ENCODE results near the gene TMEM108. TPM values are rescaled to one million over a fixed set of nuclear protein-coding genes. Genes with fewer than 3 reads are reported as not detected.

TMEM108 gene
- total RNA-seq, 4 donors from 2014 or later: 2.6 to 9.2 (median 4.6) TPM

GRCh38 chr3:133366921-133367320 lies 328.7 kb downstream of the TMEM108 start:
- no peak overlapping the region for H3K4me3 ChIP-seq (replicated peaks in 1 of 3)
- no peaks in the 10 kb centered on the region for H3K36me3 ChIP-seq
- no peaks in the 10 kb centered on the region for H3K4me1 ChIP-seq
- H3K27ac ChIP-seq: no peak overlapping the region
- 93 to 100% methylated on average over 2 of the region's 2 CpGs for WGBS, 2 donors
- DNase-seq: no peak
- intact Hi-C loops (cut with DNase I): no loop called here
- no peaks in the 10 kb centered on the region for H3K27me3 ChIP-seq
- TF ChIP-seq POLR2A (IDR thresholded peaks at IDR 0.05): no peak
- no peak for TF ChIP-seq CTCF (IDR thresholded peaks at IDR 0.05)
- H3K9me3 ChIP-seq: no peaks in the 10 kb centered on the region

GRCh38 chr3:133367403-133367802 lies 329.2 kb downstream of the TMEM108 start:
- no peaks in the 10 kb centered on the region for H3K4me1 ChIP-seq
- H3K27me3 ChIP-seq: no peaks in the 10 kb centered on the region
- TF ChIP-seq CTCF (IDR thresholded peaks at IDR 0.05) (no peak), POLR2A (IDR thresholded peaks at IDR 0.05) (no peak)
- no peaks in the 10 kb centered on the region for H3K36me3 ChIP-seq
- no peaks in the 10 kb centered on the region for H3K9me3 ChIP-seq
- H3K4me3 ChIP-seq (replicated peaks in 1 of 3): no peak overlapping the region
- no peak overlapping the region for H3K27ac ChIP-seq
- DNase-seq: no peak
- WGBS, 2 donors: 91 to 99% methylated on average over 3 of the region's 3 CpGs
- intact Hi-C loops (cut with DNase I): no loop called here

DNA sequence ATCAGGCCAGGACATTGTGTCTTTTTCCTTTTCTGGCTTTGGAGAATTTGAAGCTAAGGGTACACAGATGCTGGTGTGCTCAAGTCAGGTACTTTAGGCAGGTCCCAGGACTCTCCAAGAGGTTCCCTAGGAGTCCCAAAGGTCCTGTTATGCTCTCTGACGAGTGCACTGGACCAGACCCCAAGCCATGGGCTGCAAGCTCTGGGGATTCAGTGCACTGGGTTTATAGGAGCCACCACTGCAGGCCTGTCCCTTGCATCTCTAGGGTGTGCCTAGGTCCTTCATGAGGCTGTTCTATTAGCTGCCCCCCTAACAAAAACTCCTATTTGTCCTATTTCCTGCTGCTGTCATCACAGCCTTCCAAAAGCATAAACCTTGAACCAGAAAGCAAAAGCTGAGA lies 329.8 kb downstream of the TMEM108 start:
- no peak overlapping the region for H3K27ac ChIP-seq
- no peaks in the 10 kb centered on the region for H3K36me3 ChIP-seq
- intact Hi-C loops (cut with DNase I): no loop called here
- no peaks in the 10 kb centered on the region for H3K4me1 ChIP-seq
- no peak for TF ChIP-seq CTCF (IDR thresholded peaks at IDR 0.05)
- no peak for TF ChIP-seq POLR2A (IDR thresholded peaks at IDR 0.05)
- H3K27me3 ChIP-seq: no peaks in the 10 kb centered on the region
- H3K9me3 ChIP-seq: no peaks in the 10 kb centered on the region
- no peak for DNase-seq
- no peak overlapping the region for H3K4me3 ChIP-seq (replicated peaks in 1 of 3)
- 71 to 100% methylated on average over 1 of the region's 1 CpG for WGBS, 2 donors

DNA sequence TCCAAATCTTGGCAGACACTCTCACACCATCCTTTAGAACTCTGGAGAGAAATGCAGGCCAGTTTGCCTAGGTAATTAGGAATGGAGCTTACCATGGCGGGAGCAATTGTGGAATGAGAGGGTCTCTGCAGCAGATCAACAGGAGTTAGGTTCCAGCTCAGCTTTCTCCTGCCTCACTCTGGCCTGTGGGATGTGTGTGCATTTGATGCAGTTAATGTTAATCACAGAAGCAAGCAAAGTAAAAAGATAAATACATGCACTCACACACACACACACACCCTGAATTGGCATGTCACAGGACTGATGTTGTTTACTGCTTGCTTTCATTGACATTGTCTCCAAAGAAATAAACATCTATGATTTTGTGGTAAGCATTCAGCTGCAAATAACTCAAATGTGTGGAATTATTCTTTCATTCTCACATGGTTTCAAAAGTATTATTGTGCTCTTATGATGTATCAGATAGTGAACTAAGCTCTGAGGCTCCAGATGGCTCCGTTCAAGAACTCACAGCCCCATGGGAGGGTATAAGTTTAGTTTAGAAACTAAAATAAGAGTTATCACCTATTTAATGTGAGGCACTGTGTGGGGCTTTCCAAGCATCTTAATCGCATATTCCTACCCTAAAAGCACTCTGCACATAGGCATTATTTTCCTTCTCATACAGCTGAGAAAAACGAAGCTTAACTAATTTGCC lies 330.3 kb downstream of the TMEM108 start:
- Histone ChIP-seq H3K27me3 (no peaks in the 10 kb centered on the region), H3K27ac (no peak overlapping the region), H3K9me3 (no peaks in the 10 kb centered on the region), H3K36me3 (no peaks in the 10 kb centered on the region), H3K4me1 (no peaks in the 10 kb centered on the region), H3K4me3 (replicated peaks in 1 of 3) (no peak overlapping the region)
- intact Hi-C loops (cut with DNase I): no loop called here
- no peak for DNase-seq
- TF ChIP-seq CTCF (IDR thresholded peaks at IDR 0.05) (no peak), POLR2A (IDR thresholded peaks at IDR 0.05) (no peak)
- 63 to 89% methylated on average over 4 of the region's 4 CpGs for WGBS, 2 donors

- Histone ChIP-seq H3K9me3 (no peaks in the 10 kb centered on the region), H3K27me3 (no peaks in the 10 kb centered on the region), H3K36me3 (no peaks in the 10 kb centered on the region), H3K27ac (no peak overlapping the region), H3K4me3 (replicated peaks in 1 of 3) (no peak overlapping the region), H3K4me1 (no peaks in the 10 kb centered on the region)
- intact Hi-C loops (cut with DNase I): no loop called here
- 84 to 87% methylated on average over 9 of the region's 9 CpGs for WGBS, 2 donors
- no peak for DNase-seq
- TF ChIP-seq POLR2A (IDR thresholded peaks at IDR 0.05) (no peak), CTCF (IDR thresholded peaks at IDR 0.05) (no peak)
Observed at GRCh38 chr3:133369068-133369440, 330.9 kb downstream of the TMEM108 start.

Measured in thyroid gland (tissue), 4 donors.